Calu3 (cell line): Measurements from ENCODE around the gene ARHGEF2. TPM values are rescaled to one million over a fixed set of nuclear protein-coding genes. Genes with fewer than 3 reads are reported as not detected.
A peak's percentile ranks its signal among the peaks of the same experiment; 100 is the strongest.

Source experiments
- BruUV-seq: library from RNA; stranded (reverse); fragments of 400-500 nt; replicated peaks from 2 replicates; lab custom pipeline; 2021; lab: Mats Ljungman, UMichigan
- CTCF ChIA-PET: fragments of 300-600 bp; sonication (Branson Sonifier 250); formaldehyde crosslinking; loops from one replicate; lab custom pipeline; 2022; ENCODE audit warnings: antibody characterized with exemption; lab: Charles Lee
- DNase-seq: peaks from one replicate; pipeline ENCODE4 v3.0.0; 2022
- H3K27ac Mint-ChIP-seq: one replicate; pipeline ENCODE4 v1.8.0; 2022; ENCODE audit warnings: mixed read lengths; ENCODE audit not compliant: unreplicated experiment
- H3K27me3 Mint-ChIP-seq: one replicate; pipeline ENCODE4 v1.8.0; 2022; ENCODE audit warnings: mixed read lengths; ENCODE audit not compliant: unreplicated experiment
- H3K36me3 Mint-ChIP-seq: one replicate; pipeline ENCODE4 v1.8.0; 2022; ENCODE audit warnings: mild to moderate bottlenecking, moderate library complexity, mixed read lengths; ENCODE audit not compliant: insufficient read depth, unreplicated experiment
- H3K4me1 Mint-ChIP-seq: one replicate; pipeline ENCODE4 v1.8.0; 2022; ENCODE audit warnings: mild to moderate bottlenecking, low read depth, mixed read lengths; ENCODE audit not compliant: unreplicated experiment
- H3K4me3 Mint-ChIP-seq: one replicate; pipeline ENCODE4 v1.8.0; 2022; ENCODE audit warnings: mild to moderate bottlenecking, low read depth, moderate library complexity, mixed read lengths; ENCODE audit not compliant: unreplicated experiment
- H3K9me3 Mint-ChIP-seq: one replicate; pipeline ENCODE4 v1.8.0; 2022; ENCODE audit warnings: low read depth, mixed read lengths; ENCODE audit not compliant: unreplicated experiment
- intact Hi-C: fragments of 100-400 bp; cut with micrococcal nuclease; formaldehyde crosslinking; loops from one replicate; pipeline ENCODE4 v1.10.0; 2022; ENCODE audit not compliant: unreplicated experiment
- total RNA-seq: library from RNA; stranded (reverse); gene quantifications from 2 replicates; pipeline ENCODE4 v1.2.3, GENCODE V29; 2022
- TF ChIP-seq, protein P1 (sequence below): fragments of 200-600 bp; IDR thresholded peaks from one replicate; pipeline ENCODE4 v1.8.0; 2022; ENCODE audit warnings: antibody characterized with exemption; ENCODE audit not compliant: unreplicated experiment

ARHGEF2 gene
- total RNA-seq, 1 experiment from 2014 or later = 97.6 TPM

DNA sequence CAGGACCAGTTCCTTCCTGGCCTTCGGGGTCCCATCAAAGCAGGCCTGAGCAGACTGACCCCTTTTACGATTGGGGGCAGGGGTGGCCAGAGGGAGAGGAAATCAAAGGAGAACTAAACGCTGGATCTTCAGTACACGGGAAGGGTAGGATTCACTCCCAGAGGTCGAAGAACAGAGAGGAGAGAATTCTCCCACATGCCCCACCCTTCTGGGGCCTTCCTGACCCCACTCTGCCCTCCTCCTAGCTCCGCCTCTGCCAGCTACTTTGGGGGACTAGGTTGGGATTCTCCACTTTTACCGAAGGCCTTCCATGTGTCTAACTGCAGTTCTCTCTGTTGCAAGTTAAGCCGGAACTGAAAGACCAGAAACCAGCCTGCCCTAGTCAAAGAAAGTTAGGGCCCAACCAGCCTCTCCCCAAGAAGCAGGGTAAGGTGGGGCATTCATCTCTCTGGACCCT is 654 bp upstream of the ARHGEF2 start:
- Mint-ChIP-seq H3K4me3 (peak overlapping the region; percentile 78), H3K27me3 (no peaks in the 10 kb centered on the region), H3K27ac (peak overlapping the region; percentile 73), H3K36me3 (peaks cover 91% of the 10 kb centered on the region), H3K9me3 (no peaks in the 10 kb centered on the region), H3K4me1 (peaks cover 85% of the 10 kb centered on the region)
- TF ChIP-seq, protein P1, sequence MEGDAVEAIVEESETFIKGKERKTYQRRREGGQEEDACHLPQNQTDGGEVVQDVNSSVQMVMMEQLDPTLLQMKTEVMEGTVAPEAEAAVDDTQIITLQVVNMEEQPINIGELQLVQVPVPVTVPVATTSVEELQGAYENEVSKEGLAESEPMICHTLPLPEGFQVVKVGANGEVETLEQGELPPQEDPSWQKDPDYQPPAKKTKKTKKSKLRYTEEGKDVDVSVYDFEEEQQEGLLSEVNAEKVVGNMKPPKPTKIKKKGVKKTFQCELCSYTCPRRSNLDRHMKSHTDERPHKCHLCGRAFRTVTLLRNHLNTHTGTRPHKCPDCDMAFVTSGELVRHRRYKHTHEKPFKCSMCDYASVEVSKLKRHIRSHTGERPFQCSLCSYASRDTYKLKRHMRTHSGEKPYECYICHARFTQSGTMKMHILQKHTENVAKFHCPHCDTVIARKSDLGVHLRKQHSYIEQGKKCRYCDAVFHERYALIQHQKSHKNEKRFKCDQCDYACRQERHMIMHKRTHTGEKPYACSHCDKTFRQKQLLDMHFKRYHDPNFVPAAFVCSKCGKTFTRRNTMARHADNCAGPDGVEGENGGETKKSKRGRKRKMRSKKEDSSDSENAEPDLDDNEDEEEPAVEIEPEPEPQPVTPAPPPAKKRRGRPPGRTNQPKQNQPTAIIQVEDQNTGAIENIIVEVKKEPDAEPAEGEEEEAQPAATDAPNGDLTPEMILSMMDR = no peak
- DNase-seq = no peak
- BruUV-seq = no TSS peak
- intact Hi-C loops = no loop called here
- CTCF ChIA-PET = interaction anchor here (1.0 to 2.5 kb wide), 5 partner anchors 10 to 87 kb away, joined by 3 to 10 read pairs (median 7); no protein-coding TSS in a partner anchor

DNA sequence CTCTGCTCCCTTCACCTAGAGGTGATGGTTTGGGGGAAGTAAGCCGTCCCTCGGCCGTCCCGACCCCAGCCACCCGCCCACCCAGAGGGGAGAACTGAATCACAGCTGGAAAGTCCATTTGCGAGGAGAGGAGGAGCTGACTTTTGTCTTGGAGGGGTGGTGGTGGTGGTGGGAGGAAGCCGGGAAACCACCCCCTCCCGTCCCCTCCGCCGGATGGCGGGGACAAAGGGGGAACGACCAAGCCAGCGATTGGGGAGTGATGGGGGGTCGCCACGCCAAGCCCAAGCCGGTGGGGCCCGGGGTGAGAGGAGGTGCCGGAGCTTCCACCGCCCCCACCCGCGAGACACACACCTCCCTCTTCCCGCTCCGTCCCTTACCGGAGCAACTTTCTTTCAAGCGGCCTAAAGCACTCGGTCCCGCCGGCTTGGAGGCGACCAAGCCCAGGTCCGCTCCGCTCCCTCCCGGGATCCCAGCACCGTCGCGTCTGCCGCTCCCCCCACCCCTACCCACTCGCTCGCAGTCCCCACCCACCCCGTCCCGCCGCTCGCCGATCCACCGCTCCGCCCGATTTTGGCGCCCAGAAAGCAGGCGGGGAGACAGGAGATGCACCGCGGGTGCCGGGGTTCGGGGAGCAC is 540 bp downstream of the ARHGEF2 start:
- H3K4me1 Mint-ChIP-seq = peaks cover 81% of the 10 kb centered on the region
- peak overlapping the region; percentile 73 for H3K27ac Mint-ChIP-seq
- DNase-seq = peak; percentile 38
- TF ChIP-seq, protein P1 = no peak
- H3K9me3 Mint-ChIP-seq = no peaks in the 10 kb centered on the region
- H3K36me3 Mint-ChIP-seq = peaks cover 83% of the 10 kb centered on the region
- no TSS peak for BruUV-seq
- no peaks in the 10 kb centered on the region for H3K27me3 Mint-ChIP-seq
- CTCF ChIA-PET = interaction anchor here (0.6 to 2.5 kb wide), 17 partner anchors 9 to 975 kb away, joined by 3 to 11 read pairs (median 6); partner anchors contain the start of genes SYT11 and ZBTB7B
- intact Hi-C loops = no loop called here
- peak overlapping the region; percentile 78 for H3K4me3 Mint-ChIP-seq

DNA sequence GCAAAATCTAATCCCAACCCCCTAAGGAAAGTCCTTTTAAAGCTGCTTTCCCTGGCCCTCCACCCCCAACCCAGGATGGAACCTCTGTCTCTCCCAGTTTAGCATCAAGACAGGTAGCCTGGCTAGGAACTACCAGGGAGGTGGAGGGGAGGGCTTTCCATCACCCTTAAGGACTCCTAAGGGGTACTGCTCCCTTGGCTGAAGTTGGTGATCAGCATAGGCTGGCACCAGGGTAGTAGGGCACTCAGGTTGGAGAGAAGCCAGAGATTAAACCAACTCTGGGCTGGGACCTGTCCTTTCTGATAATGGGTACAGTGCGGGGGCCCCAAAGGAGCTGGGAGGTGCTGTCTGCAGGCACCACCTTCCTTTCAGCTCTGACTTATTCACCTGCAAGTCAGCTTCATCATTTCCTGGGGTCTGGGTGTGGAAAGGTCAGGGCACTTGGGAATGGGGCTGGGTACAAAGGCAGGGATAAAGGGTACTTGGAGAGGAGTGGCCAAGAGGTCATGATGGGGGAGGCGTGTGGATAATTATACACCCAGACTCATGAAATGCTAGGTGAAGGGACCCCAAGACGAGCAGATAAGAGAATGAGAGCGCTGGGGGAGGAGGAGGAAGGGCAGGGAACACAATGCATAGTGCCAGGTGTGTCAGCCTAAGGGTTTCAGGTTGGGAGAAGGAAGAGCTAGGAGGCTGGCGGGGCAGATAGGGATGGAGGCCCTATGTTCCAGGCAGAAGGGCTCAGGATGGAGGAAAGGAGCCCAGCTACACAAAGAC is 1.2 kb downstream of the ARHGEF2 start:
- Mint-ChIP-seq H3K27ac (peak overlapping the region; percentile 73), H3K4me3 (peak overlapping the region; percentile 78), H3K4me1 (peaks cover 81% of the 10 kb centered on the region), H3K9me3 (no peaks in the 10 kb centered on the region), H3K27me3 (no peaks in the 10 kb centered on the region), H3K36me3 (peaks cover 83% of the 10 kb centered on the region)
- TSS peak; percentile 52 for BruUV-seq
- intact Hi-C loops = no loop called here
- TF ChIP-seq, protein P1 = no peak
- DNase-seq = no peak
- CTCF ChIA-PET = interaction anchor here (0.6 to 2.5 kb wide), 11 partner anchors 12 to 975 kb away, joined by 3 to 11 read pairs (median 6); partner anchors contain the start of genes SYT11 and ZBTB7B

DNA sequence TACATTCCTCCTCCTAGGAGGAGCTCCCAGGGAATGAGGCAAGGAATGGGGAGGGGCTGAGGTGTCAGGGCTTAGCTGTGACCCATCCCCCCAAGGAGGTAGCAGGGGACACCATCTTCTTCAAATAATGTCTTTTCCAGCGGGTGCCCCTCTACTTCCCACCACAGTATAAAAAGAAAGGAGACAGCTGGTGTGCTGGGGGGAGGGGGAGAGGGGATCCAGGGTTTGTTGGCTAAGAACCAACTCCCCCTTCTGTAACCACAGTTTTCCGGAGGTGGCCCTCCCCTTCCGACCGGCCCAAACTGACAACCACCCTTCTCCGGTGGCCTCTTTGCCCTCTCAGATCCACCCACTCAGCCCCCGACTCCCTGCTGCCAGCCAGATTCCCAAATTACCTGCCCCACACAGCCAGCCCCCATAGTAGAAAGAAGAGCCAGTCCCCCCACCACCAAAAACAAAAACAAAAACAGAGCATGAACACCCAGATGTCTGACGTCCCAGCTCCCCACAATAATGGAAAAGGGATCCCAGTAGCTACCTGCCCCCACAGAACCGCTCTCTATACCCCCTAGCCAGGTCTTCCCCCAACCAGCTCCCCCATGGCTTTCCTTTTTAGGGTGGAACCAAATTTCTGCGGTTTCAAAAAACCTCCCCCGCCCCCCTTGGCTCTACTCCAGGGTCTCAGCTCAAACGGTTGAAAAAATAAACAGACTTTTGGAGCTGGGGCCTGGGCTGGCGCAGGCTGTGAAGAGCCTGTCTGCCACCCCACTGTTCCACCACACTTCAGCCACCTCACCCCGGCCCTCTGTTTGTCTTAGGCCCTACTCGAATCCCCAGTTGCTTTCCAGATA is 2.1 kb downstream of the ARHGEF2 start:
- no TSS peak for BruUV-seq
- H3K4me1 Mint-ChIP-seq = peaks cover 78% of the 10 kb centered on the region

More for the DNA sequence above, 2.1 kb downstream of the ARHGEF2 start:
- H3K36me3 Mint-ChIP-seq = peaks cover 84% of the 10 kb centered on the region
- H3K27me3 Mint-ChIP-seq = no peaks in the 10 kb centered on the region
- peak overlapping the region; percentile 73 for H3K27ac Mint-ChIP-seq
- intact Hi-C loops = no loop called here
- CTCF ChIA-PET = interaction anchor here (0.8 to 2.5 kb wide), 8 partner anchors 13 to 90 kb away, joined by 4 to 10 read pairs (median 6); no protein-coding TSS in a partner anchor
- H3K9me3 Mint-ChIP-seq = no peaks in the 10 kb centered on the region
- peak; percentile 37 for DNase-seq
- TF ChIP-seq, protein P1 = no peak
- peak overlapping the region; percentile 78 for H3K4me3 Mint-ChIP-seq
